Activated T-cell treated with anti-CD3 and anti-CD28 coated beads for 1 hour (primary cell): Measurements from ENCODE around the gene GZF1.

ENCODE experiments used
- DNase-seq: peaks from one replicate; pipeline ENCODE4 v3.0.0-alpha.2; 2020; ENCODE audit warnings: low read depth

GZF1 gene

DNA sequence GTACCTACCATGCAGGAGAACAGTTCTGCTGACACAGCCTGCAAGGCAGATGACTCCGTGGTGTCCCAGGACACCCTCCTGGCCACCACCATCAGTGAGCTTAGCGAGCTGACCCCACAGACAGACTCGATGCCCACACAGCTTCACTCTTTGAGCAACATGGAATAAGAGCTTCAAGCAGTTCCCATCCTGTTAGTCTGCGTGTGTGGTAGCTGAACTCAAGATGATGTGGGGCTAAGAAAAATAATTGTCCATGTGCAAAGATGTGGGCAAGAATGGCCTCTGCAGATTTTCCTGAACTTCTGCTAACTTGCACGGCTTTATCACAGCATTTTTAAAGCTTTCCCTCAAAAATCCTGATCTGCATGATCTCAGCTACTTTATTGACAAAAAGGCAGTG, 8.3 kb downstream of the GZF1 start:
- no peak for DNase-seq

DNA sequence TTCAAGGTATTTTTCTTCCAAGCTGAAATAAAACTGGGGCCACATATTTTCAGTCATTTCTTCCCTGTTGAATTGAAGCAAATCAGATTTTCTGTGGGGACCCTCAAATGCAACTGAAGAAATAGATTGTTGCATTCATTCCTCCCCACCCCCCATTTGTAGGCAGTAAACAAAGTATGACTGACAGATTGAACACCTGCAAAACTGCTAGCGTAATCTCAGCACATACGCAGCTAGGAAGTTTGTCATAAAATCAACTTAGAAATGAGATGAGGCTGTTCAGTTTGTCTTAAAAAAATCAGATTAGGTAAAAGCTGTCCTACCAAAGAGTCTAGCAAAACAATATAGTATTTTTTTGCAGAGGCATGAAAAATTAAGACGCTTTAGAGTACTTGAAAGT, 8.9 kb downstream of the GZF1 start:
- no peak for DNase-seq

DNA sequence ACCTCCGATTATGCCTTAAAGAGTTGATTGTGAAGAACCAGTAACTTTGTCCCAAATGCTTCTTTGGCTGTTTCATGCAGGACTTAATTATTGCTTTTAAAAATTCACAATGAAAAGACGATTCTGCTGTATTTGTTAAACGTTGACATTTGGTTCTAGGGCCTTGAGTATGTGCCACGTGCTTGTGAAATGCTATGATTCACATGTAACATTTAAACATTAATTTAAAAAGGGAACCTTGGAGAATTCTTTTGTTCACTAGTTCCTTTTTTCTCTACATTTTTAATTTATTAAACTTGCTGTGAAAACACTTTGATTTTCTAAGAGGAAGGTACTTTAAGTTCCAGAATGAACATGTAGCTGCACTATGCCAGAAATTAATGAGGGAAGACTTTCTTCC, 9.5 kb downstream of the GZF1 start:
- no peak for DNase-seq

DNA sequence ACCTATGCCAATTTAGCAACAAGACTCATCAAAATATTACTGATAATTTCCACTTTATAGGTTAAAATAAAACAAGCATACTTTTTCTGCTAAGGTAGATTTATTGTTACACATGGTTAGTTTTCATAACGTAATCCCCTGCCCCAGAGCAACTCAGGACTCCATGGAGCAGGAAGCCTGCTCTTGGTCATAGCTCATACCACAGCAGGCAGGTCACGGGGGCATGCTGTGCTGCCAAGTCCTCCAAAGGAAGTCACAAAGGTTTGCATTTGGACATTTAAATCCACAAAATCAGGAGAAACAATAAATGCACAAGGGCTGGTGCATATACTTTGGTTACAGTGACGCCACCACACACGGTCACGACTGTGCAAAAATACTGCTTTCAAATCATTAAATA, 12.5 kb downstream of the GZF1 start:
- no peak for DNase-seq

DNA sequence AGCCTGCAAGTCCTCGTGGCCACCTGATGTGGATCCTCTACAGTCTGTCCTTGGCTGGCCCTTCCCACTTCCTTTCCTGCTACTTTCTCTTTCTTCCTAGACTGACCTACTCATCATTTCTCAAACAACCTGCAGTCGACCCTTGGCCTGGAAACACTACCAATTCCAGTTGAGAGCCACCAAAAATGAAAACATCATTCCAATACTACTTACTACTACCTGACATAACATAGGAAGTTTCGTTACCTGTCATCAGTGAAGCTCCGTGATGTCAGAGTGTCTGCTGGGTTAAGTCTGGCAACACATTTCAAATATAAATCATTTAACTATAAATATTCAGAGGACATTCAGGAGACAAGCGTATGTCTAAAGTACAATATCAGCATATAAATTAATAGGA, 13.8 kb downstream of the GZF1 start:
- no peak for DNase-seq

DNA sequence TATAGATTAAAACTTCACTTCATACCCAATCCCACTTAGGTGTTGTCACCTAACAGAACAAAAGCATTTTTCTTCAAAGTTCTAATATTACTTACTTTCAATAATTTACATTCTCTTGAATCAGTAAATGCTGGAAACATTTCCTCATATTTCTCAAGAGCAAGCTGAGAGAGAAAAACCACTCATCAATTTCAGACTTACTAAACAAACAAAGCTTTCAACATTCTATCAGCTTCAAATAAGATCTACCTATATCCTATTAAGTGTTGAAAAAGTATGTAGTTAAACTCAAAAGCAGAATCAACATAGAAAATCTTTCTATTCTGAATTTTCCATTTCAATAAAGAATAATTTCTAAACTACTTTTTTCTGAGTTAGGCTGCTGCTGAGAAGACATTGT, 17.8 kb downstream of the GZF1 start:
- DNase-seq, result no peak

DNA sequence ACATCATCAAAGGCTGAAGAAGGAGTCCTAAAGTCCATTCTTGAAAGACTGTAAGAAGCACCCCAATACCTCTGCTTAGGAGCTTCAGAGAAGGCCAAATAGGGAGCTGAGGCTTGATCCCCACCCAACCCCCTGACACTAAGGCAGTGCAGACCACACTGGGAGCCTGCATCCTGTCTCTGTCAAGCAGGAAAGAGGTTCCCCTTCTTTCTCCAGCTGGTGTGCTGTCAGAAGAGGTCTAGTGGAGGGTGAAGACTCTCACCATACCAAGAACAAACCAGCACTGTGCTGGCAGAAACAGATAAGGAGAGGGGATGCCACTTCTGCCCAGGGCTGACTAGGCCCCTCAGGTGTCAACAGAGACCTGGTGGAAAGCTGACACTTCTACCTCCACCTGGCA, 19.9 kb downstream of the GZF1 start:
- DNase-seq, result no peak

DNA sequence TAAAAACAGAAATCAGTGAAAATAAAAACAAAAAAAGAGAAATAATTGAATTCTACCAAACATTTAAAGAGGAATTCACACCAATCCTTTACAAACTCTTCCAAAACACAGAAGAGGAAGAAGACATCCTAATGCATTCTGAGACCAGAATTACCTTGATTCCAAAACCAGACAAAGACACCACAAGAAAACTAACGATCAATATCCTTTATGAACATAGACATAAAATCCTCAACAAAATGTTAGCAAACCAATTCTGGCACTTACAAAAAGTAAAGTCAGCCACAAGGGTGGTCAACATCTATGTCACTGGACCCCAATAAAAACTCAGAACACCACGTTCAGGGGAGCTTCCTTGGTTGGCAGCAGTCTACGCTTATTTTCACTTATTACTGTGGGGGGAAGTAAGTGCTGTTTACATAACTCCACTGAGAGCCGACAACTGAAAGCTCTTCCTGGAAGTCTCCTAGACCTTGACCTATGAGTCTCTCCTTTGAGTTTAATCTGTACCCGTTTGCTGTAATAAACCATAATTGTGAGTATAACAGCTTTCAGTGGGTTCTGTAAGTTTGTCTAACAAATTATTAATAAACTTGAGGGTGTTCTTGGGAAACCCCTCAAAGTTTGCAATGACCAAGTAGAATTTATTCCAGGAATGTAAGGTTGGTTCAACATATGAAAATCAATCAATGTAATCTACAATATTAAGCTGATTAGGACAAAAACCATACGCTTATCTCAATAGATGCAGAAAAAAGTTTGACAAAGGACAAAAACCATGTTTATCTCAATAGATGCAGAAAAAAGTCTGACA, 24.5 kb downstream of the GZF1 start:
- no peak for DNase-seq

DNA sequence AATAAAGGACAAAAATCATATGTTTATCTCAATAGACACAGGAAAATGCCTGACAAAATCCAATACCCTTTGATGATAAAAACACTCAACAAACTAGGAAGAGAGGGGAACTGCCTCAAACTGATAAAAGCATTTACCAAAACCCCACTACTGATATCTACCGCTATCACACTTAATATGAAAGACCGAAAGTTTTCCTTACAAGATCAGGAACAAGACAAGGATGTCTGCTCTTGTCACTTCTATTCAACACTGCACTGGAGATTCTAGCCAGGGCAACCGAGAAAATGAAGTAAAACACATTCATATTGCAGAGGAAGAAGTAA, 25.1 kb downstream of the GZF1 start:
- no peak for DNase-seq

DNA sequence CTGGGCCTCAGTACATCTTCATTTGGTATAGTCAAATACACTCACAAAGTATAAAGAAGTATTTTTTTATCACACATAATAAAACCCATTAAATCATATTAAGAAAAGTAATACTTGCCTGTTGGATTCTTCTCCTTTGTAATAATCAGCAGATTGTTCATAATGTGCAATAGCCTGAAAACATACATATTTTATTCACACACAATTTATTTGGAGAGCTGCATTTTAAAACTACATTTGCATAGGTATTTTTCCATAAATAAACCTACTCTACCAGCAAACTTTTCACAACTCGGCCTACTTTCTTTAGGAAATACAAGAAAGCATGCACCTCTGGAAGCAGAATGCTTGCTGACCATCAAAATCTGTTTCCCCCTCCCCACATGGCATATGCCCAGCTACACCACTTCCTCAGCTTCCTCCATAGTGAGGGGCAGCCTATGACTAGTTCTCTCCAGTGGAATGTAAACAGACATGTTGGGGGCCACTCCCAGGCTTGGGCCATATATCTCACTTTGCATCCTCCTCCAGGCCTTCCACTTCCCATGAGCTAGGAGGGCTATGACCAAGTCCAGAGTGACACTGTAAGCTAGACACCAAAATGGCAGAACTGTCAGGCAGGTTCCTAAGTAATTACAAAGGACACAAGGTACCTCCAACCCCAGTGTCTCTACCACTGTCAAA, 28.3 kb downstream of the GZF1 start:
- no peak for DNase-seq

DNA sequence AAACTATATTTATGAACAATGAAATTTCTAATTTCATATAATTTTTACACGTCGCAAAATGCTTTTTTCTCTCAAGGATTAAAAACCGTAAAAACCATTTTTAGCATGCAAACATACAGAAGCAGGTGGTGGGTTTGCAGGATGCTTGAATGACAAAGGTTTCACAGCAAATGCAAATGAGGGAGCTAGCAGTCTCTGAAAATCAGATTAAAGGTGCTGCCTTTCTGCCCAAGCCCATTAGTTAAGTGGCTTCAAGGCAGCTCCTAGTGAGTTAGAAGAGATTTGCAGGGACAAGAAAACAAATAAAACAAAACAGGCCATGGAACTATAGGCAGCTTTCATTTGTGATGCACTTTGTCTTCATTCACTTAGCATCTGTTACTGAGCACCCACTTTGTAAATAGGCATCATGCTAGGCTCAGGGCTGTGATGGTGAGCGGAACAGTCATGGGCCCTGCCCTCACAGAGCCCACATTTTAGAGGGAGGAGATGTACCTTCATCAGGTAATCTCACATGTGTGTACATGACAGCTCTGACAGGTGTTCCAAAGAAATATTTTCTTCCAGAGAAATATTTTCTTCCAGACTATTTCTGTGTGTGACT, 29.8 kb downstream of the GZF1 start:
- DNase-seq, result no peak

DNA sequence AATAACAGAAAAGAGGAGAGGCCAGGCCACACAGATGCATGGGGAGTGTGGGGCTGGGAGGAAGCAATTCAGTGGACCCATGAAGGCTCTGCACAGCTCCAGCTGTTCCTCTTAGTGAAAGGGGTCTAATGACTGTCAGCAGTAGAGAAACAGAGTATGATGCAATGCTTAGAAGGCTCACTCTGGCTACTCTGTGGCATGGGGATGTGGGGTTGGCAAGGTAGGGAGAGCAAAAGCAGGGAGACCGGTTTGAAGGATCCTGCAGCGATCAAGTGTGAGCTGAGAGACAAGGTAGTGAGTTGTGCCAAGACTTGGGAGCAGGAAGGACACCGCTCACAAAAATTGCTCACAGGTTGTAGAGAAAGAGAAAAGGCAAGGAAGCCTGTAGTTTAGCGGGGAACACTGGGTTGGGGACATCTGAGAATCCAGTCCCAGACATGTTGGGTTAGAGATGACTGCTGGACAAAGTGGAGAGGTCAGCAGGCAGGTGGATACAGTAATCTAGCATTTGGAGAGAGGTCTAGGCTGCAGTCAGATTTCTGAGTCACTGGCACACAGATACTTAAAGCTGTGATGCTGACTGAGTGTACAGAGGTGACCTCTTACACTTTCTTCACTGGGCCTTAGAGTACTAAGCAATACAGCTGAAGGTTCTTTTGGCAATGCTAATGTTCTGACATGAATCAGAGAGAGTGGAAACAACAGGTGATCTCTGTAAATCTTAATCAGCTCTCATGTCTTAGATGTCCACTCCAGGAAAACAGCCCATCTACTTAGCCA, 32.2 kb downstream of the GZF1 start:
- no peak for DNase-seq

DNA sequence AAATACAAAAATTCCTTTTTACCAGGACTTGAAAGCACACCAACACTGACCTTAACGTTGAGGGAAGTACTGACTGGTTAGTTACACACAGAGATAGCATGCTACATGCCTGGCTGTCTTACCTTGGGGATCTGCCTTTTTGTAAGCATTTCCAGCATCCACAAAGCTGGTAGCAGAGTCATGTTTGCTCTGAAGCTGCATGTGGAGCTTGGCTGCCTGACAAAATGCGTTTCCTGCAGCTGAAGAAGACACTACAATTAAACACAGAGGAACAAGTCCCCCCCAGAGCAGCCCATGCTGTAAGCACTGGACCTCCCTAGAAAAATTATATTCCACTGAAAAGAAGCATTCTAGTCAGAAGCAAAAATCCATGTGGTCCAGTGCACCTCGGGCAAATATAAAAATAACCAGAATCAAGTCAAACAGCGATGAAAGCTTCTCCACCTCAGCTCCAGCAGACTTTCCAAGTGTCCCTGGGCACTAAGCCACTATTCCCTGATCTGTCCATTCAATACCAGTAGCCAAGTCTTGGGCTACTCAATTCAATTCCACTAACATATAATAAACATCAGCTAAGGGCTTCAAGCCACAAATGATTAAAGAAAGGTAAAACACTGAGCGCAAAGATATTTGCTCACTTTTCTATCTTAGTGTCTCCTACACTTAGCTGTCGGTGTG, 35.1 kb downstream of the GZF1 start:
- DNase-seq, result no peak

DNA sequence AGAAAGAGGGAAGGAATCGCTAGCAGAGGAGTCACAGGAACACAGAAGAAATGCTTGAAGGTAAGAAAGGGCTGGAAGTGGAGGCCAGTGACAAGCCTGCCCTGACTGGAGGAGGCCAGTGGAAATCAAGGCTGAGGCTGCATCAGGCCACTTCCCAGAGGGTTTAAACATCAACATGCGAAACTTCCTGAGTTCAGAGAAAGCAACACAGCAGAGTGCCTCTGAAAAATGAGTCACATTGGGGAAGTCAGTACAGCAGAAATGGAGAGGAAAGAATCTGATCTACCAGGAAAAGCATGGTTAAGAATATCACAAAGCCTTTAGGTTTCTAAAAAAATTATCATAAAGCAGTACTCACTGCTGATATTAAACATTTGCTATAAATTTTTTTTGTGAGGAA, 36.0 kb downstream of the GZF1 start:
- no peak for DNase-seq

DNA sequence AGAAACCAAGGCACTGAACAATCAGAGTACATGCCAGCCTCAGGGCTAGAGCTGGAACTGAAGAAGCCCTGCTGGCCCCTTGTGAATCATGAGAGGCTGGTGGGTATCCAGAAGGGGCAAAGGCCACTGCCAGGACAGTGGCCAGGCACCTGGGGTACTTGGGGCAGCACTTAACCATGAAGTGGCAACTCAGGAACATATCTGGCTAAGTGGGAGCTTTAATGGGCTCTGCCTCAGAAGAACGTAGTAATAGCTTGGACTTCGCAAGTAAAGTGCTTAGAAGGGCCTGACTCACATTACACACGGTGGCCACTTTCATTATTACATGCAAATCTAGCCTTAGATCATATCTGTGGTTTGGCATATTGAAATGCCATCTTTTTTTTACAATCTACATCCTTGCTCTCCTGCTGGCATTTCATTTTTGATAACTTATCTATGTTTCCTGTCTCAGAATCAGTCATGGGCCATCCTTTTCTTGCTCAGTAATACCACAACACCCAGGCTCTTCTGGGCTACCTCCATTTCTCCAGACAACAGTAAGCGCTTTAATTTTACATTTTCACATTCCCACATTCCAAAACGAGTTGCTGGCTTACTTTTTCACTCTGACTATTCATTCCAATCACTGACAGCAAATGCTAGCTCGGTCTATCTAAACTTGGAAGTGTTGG, 37.7 kb downstream of the GZF1 start:
- DNase-seq, result no peak

DNA sequence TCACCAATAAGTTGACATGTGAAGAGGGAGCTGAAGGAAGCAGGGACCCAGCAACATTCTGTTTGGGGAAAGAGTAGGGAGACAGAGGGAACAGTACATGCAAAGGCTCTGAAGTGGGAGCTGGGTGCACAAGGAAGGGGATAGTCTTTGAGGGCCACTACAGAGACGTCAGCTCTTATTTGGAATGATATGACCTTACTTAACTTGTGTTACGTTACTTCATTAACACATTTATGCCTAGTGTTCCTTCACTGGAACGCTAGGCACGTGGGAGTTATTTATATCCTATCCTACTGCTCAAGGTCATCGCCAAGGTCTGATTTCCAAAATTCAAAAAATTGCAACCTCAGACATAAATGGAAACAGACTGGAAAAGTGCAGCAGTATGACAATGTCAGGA, 39.1 kb downstream of the GZF1 start:
- DNase-seq, result no peak

DNA sequence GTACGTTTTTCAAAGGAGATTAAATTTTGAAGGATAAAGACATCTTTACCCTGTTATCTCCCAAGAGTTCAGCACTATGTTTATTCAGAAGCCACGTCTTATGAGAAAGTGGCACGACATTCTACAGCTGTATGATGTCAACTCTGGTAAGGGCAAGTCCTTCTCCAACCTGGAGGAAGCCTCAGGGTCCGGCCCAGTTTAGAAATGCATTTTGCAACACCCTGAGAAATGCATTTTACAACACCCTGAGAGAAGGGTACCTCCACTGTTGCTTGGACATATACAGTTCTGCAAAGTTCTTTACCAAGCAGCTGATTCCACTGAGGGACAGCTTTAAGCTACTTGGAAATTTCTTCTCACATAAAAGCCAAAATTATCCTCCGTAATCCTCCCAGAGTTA, 41.8 kb downstream of the GZF1 start:
- DNase-seq, result no peak

DNA sequence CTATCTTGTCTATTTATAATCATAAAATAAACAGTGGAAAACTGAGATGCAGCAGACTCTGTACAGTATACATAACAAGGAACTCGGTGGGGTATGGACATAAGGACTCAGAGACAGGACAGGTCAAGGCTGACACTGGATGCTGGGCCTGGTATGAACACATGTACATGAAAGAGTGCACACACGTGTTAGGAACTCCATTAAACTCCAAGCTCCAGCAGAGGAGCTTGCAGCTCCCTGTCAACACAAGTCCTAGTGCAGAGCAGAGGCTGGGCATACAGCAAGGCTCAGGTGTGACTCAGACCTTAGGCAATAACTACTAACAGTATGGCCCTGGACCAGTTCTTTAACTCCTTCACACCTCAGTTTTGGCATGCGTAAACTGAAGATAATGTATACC, 42.2 kb downstream of the GZF1 start:
- no peak for DNase-seq

DNA sequence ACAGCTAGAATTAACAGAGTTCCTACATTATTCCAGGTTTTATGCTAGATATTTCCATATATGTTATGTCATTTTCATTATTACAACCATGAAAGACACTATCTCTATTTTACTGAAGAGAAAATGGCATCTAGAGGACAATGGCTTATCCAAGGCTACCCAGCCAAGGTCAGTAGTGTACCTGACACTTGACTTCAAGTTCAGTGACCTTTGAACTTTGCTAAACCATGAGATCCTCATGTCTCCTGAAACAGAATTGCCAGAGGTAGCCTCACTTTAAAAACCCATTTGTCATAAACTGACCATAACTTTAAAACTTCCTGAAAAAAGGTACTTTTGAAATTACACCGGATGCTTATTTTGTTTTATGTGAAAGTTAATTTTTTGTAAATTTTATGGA, 44.9 kb downstream of the GZF1 start:
- DNase-seq, result no peak

DNA sequence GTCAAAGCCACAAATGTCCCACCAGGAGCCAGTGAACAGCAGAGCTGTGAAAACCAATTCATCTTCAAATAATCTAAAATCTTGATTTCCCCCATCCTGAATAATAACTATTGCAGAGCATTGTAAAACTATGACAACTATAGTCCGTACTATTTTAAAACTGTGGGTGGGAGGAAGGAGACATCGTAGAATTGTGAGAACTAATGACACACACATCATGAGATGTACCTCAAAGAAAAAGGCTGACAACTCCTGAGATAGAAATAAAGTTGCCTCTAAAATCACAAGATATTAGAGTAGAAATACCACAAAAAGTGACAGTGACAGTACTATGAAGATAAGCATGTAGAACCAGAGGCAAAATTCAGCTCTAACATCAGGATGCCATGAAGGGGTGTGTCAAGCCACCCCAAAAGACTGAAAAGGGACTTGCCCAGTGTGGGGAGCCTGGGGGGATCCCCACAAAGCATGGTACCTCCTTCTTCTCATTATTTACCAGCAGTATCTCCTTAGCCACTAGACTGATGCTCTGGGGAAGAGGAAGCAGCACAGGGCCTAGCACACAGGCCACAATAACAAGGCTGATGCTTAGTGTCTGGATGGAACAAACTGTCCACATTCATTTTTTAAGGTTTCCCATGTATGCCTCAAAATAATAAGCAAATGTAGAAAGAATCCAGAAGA, 45.9 kb downstream of the GZF1 start:
- no peak for DNase-seq

DNA sequence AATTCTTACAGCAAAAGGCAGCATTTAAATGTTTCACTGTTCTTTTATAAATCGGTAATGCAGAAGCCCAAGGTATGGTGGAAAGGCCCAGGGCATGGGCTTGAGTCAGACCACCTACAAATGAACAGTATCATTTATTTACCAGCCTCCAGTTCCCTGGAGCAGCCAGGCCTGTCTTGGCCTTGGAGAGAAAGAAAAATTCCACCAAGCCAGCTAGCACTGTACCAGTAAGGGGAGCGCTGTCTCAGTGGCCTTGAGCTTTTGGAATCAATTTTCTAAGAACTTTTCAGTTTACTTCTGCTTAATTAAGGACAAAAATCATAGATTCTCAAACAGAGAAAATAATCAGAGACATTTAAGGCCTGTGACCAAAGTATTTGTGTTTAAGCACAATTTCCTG, 47.0 kb downstream of the GZF1 start:
- DNase-seq, result no peak
